Brain microvascular endothelial cell (primary cell): ENCODE results near the gene CDC34.

ENCODE experiments used
- DNase-seq: peaks from one replicate; pipeline ENCODE4 v3.0.0-alpha.2; 2020
- H3K27ac ChIP-seq: fragments of 250-450 bp; sonication (Bioruptor Pico); 2 replicates; pipeline ENCODE4 v1.5.1; 2020; ENCODE audit warnings: mild to moderate bottlenecking, moderate library complexity
- H3K27me3 ChIP-seq: fragments of 250-450 bp; sonication (Bioruptor Pico); replicated peaks from 2 replicates; pipeline ENCODE4 v1.5.1; 2020; ENCODE audit warnings: mild to moderate bottlenecking
- H3K36me3 ChIP-seq: fragments of 250-450 bp; sonication (Bioruptor Pico); replicated peaks from 2 replicates; pipeline ENCODE4 v1.5.1; 2020; ENCODE audit warnings: mild to moderate bottlenecking
- H3K4me3 ChIP-seq: 2 replicates; pipeline ENCODE4 v1.5.1; 2011; ENCODE audit warnings: low read depth, mild to moderate bottlenecking, control low read depth, low read length, moderate library complexity
- CTCF ChIP-seq: IDR thresholded peaks from 2 replicates; pipeline ENCODE4 v1.5.1; 2011; ENCODE audit warnings: low read depth, mild to moderate bottlenecking, moderate library complexity, low read length, control low read depth, inconsistent platforms; ENCODE audit errors: missing control alignments
- in situ Hi-C: cut with HindIII; loops from 2 replicates; pipeline ENCODE4 v1.10.0; 2017; ENCODE audit warnings: low sequenced_read_pairs, low pct_ligation_motif_present

CDC34 gene

GRCh38 chr19:532561-533363 is 1.2 kb downstream of the CDC34 start:
- Histone ChIP-seq H3K27me3 (no peaks in the 10 kb centered on the region), H3K4me3 (peak overlapping the region; percentile 82), H3K36me3 (peaks cover 13% of the 10 kb centered on the region), H3K27ac (peak overlapping the region; percentile 83)
- in situ Hi-C loops, result no loop called here
- peak; percentile 76 for TF ChIP-seq CTCF
- DNase-seq, result peak; percentile 54

GRCh38 chr19:533364-534058 is 2.0 kb downstream of the CDC34 start:
- in situ Hi-C loops, result no loop called here
- H3K4me3 ChIP-seq, result peak overlapping the region; percentile 82
- H3K27ac ChIP-seq, result peak overlapping the region; percentile 83
- no peak for DNase-seq
- no peaks in the 10 kb centered on the region for H3K27me3 ChIP-seq
- peaks cover 14% of the 10 kb centered on the region for H3K36me3 ChIP-seq
- TF ChIP-seq CTCF, result no peak

GRCh38 chr19:534088-534487 is 2.5 kb downstream of the CDC34 start:
- TF ChIP-seq CTCF, result no peak
- Histone ChIP-seq H3K27ac (no peak overlapping the region), H3K36me3 (peaks cover 18% of the 10 kb centered on the region), H3K27me3 (no peaks in the 10 kb centered on the region), H3K4me3 (no peak overlapping the region)
- in situ Hi-C loops, result no loop called here
- DNase-seq, result no peak

GRCh38 chr19:535017-535835 is 3.7 kb downstream of the CDC34 start:
- Histone ChIP-seq H3K36me3 (peaks cover 24% of the 10 kb centered on the region), H3K4me3 (no peak overlapping the region), H3K27me3 (no peaks in the 10 kb centered on the region), H3K27ac (no peak overlapping the region)
- DNase-seq, result no peak
- in situ Hi-C loops, result no loop called here
- TF ChIP-seq CTCF, result peak; percentile 16

GRCh38 chr19:536031-536880 is 4.7 kb downstream of the CDC34 start:
- peaks cover 26% of the 10 kb centered on the region for H3K36me3 ChIP-seq
- no peak for TF ChIP-seq CTCF
- no peaks in the 10 kb centered on the region for H3K27me3 ChIP-seq
- no peak overlapping the region for H3K27ac ChIP-seq
- H3K4me3 ChIP-seq, result no peak overlapping the region
- no peak for DNase-seq
- in situ Hi-C loops, result no loop called here
